LHCN-M2 (cell line): ENCODE measurements around the gene ABHD6. TPM values are rescaled to one million over a fixed set of nuclear protein-coding genes. Genes with fewer than 3 reads are reported as not detected.
"Not testable (repeated sequence)": the region's sequence is repeated elsewhere in the genome, so short reads cannot be mapped to it uniquely, and the experiment has no call there.

ENCODE experiments used
- DNase-seq: peaks from one replicate; pipeline ENCODE4 v3.0.0-alpha.2; 2012; ENCODE audit warnings: low read depth
- total RNA-seq: library from RNA; depleted of rRNA; stranded (reverse); fragments of >200 nt; gene quantifications from 2 replicates; pipeline ENCODE4 v1.2.3, GENCODE V29; 2014

ABHD6 gene
- total RNA-seq, 1 experiment from 2014 or later: 10.2 TPM

- DNase-seq: no peak
Observed at GRCh38 chr3:58209933-58210332, 27.7 kb upstream of the ABHD6 start.

GRCh38 chr3:58210761-58211460 is 26.7 kb upstream of the ABHD6 start, which contains the start of gene DNASE1L3:
Gene DNASE1L3 (minus strand): TSS chr3:58210972. CDS start chr3:58210906, 66 bp downstream.
- DNase-seq: no peak

- DNase-seq: peak; percentile 70
Observed at GRCh38 chr3:58214484-58215316, 22.9 kb upstream of the ABHD6 start.

GRCh38 chr3:58215317-58216025 is 22.1 kb upstream of the ABHD6 start:
- DNase-seq: no peak

- DNase-seq: no peak
Observed at GRCh38 chr3:58216496-58217195, 20.9 kb upstream of the ABHD6 start.

GRCh38 chr3:58217209-58217811 is 20.3 kb upstream of the ABHD6 start:
- peak; percentile 82 for DNase-seq

- DNase-seq: no peak
Observed at GRCh38 chr3:58218904-58219303, 18.7 kb upstream of the ABHD6 start.

GRCh38 chr3:58222161-58222724 is 15.3 kb upstream of the ABHD6 start:
- no peak for DNase-seq

GRCh38 chr3:58223855-58224254 is 13.7 kb upstream of the ABHD6 start:
- no peak for DNase-seq

- DNase-seq: not testable (repeated sequence)
Observed at GRCh38 chr3:58227933-58228332, 9.7 kb upstream of the ABHD6 start.

- DNase-seq: no peak
Observed at GRCh38 chr3:58230876-58231552, 6.6 kb upstream of the ABHD6 start.

GRCh38 chr3:58231666-58232065 is 5.9 kb upstream of the ABHD6 start:
- no peak for DNase-seq

GRCh38 chr3:58234516-58234931 is 3.1 kb upstream of the ABHD6 start:
- DNase-seq: peak; percentile 69

GRCh38 chr3:58235970-58236369 is 1.6 kb upstream of the ABHD6 start:
- DNase-seq: no peak

GRCh38 chr3:58236527-58237237 is 910 bp upstream of the ABHD6 start:
- DNase-seq: no peak

GRCh38 chr3:58237941-58238681 is 519 bp downstream of the ABHD6 start:
- DNase-seq: peak; percentile 55

GRCh38 chr3:58238830-58239229 is 1.2 kb downstream of the ABHD6 start:
- no peak for DNase-seq

- DNase-seq: no peak
Observed at GRCh38 chr3:58241306-58242044, 3.9 kb downstream of the ABHD6 start.
